Inflammatory macrophage treated with lipopolysaccharide for 1 hour (primary cell): ENCODE results near the gene SYCP3.
"Not testable (repeated sequence)": the region's sequence is repeated elsewhere in the genome, so short reads cannot be mapped to it uniquely, and the experiment has no call there.

ENCODE experiments used
- DNase-seq, 2 donors: peaks; one replicate each; pipeline ENCODE4 v3.0.0-alpha.2; 2020 to 2022

The SYCP3 gene

DNA sequence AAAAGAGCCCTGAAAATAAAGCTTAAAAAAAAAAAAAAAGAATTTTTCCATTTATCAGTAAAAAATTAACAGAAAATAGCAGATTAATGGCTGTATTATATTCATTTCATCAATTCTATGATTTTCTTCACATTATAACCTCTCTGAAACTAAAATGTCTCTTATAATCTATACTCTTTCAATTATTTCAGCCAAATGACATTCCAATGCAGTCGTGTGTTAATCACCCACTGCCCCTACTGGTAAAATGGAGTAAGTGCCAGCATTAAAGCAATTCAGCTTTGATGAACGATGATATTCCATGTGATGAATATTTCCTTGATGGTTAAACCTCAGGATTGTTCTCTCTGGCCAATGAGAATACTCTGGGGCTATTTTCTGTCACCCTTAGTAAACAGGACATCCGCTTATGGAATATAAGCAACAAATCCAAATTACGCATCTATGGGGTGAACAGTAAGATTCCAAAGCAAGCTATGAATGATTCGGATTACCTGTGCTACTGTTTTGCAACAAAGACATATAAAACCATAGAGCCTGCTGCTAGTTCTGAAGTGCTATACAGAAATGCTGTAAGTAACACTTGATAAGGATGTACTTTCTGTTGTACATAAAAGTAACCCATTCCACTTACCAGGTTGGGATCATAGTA, 20.3 kb upstream of the SYCP3 start:
- peak; percentile 19 to 50 for DNase-seq

DNA sequence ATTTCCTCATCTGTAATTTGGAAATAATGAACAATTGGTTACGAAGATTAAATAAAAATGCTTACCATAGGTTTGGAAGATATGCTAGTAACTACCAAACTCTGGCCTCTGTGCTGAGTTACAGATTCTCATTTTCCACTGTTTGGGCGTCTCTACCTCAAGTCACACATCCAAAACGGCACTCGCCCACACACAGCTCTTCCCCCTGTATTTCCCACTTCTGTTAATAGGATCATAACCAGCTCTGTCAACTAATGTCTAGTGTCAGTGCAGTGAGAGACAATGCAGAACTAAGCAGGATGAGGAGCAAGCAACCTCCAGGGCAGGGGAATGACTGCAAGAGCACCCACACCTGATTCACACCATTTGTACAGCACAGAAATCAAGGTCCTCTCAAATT, 10.9 kb upstream of the SYCP3 start:
- DNase-seq = peak; percentile 26 to 30

DNA sequence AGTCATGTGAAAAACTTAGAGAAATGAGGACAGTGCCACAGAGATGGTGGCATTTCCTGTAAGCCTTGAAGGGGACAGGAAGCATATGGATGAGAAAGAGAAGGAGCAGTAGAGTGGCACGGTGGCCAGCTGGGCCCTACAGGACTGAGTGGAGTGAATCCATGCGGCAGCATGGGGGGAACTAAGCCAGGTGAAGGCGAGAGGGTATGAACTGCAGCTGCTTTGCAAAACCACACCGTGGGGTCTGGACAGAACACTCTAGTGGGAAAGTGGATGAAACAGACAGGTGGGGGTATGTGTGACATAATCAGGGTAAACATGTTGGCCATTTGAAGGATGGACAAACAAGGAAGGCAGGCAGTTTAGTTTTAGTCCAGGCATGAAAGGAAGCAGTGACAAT, 10.4 kb upstream of the SYCP3 start:
- DNase-seq = no peak

DNA sequence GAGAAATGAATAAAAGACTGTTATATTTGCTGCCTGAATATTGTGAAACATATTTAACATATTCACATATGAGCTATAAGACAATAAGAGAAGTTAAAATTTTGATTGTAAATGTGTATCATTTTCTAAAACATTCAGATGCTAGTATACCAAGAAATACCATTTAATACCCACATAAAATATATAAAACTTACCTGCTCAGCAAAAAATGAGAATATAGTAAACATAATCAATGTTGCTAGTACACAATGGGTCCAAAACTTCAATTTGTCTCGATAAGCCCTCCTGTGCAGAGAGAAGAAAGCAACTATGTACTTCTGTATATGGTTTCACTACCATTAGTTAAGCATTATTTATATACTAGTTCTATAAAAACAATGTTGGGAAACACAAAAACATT, 9.6 kb upstream of the SYCP3 start:
- no peak for DNase-seq

DNA sequence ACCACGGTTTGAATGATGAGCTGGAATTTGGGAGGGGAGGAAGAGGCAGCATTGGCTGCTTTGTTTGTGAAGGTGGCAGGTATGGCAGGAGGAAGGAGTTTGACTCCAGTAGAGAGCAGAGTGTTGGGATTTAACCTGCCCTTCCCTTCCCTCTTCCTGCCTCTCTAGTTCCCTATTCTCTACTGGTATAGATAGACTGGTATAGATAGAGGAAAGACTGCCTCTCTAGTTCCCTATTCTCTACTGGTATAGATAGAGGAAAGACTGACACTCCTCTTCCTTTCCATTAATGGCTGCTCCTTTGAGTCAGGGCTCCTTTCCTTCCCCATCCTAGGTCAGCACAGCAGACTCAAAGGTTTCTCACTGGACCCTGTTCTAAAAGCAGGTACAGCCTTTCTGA, 8.4 kb upstream of the SYCP3 start:
- peak; percentile 19 to 35 for DNase-seq

DNA sequence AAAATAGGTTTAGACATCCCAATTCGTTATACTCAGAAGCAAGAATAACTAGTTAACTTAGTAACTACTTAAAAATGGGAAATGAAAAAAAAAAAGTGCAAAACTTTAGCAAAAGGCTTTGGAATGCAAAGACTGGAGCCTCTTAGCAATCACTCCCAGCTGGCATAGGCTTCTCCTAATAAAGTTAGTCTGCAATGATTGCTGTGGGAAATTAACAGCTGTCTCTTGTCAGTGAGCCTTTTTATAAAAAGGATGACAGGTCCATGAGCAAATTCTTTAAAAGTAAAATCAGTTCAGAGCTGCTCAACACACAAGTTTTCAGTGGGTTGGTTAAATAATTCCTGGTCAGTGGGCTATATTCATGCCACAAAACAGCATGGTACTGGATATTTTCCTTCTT, 7.4 kb upstream of the SYCP3 start:
- DNase-seq = no peak

DNA sequence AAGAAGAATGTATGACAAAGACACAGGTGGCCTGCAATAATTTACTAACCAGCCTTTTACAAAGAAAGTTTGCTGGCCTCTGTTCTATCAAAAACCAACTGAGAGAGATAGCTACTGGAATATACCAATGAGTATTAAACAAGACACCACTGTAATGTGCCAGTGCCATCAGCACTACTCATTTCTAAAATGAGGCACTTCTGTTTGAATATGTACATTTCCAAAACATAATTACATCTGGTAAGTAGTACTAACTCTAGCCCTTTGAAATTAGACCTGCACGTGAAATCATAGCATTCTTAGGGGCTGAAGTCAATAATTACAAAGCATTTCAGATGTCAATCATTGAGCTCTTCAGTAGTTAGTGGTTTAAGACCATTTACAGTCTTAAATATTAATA, 6.9 kb upstream of the SYCP3 start:
- no peak for DNase-seq

DNA sequence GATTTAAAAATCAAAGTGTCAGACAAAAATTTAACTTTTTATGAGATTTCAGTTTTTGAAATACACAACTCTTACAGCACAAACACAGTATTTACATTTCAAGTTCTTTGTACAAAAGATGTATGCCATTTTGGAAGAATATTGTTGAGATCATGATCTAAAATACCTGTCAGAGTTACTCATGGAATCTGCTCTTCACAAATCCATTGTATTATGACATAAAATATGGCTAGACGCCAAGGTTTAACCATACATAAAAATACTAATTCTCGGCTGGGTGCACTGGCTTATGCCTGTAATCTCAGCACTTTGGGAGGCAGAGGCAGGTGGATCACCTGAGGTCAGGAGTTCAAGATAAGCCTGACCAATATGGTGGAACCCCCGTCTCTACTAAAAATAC, 6.2 kb upstream of the SYCP3 start:
- no peak for DNase-seq

DNA sequence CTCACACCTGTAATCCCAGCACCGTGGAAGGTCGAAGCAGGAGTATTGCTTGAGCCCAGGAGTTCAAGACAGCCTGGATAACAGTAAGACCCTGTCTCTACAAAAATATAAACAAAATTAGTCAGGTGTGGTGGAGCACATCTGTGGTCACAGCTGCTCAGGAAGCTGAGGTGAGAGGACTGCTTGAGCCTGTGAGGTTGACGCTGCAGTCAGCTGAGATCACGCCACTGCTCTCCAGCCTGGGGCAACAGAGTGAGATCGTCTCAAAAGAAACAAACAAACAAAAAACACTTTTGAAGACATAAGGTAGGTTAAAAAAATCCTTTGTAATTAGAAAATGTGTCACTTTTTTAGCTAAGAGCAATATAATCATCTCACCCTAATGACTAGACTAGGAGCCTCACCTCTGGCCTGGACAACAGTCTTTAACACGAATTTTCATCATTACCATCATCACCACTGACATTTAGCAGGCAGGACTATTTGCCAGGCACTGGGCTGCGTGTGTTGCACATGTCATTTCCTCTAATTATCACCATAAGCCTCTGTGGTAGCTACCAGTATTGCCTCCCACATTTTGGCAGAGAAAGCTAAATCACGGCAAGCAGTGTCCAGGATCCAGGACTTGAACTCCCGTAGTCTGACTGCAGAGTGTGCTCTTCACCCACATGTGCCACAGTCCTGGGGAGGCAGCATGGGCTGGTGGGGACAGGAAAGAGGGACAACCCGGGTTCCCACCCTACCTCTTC, 4.6 kb upstream of the SYCP3 start:
- DNase-seq = no peak

DNA sequence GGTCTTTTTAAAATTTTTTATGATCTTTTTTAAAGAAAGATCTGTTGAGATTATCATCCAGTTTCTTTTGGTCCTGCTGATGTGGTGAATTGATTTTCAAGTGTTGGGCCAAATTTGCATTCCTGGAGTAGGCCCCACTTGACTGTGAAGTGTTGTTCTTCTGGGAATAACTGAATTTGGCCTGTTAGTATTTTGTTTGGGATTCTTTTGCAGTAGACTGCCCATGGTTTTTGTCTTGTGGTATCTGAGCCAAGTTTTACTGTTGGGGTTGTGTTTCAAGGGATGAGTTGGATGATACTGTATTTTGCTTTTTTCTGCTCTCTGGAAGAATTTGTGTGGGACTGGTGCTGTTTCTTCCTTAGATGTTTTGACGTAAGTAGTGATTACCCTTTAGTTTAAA, 4.0 kb upstream of the SYCP3 start:
- DNase-seq = no peak

DNA sequence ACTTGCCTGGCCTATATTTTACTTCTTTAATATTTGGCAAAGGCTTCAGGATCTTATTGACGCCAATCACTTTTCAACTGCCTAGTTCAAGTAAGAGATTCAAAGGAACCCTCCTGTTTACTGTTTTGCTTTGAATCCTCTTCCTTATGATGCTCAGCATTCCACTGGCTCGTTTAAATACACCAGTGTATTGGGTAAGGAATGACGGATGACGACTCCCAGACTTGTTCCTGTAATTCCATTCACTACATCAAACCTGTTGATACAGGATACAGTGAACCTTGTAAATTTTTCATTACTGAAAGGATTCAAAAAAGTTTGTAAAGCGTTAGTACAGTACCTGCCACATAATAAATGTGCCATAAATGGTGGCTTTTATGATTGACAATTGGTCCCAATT, 1.7 kb upstream of the SYCP3 start:
- no peak for DNase-seq

DNA sequence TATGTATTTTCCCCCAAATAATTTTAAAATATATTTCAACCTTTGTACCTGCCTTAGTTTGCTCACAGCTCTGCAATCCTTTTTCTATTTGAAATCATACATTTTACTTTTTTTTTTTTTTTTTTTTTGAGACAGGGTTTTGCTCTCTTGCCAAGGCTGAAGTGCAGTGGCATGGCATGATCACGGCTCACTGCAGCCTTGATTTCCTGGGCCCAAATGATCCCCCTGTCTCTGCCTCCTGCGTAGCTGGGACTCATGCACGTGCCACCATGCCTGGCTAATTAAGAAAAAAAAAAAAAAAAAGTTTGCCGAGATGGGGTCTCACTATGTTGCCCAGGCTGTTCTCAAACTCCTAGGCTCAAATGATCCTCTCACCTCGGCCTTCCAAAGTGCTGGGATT, 1.3 kb upstream of the SYCP3 start:
- no peak for DNase-seq

DNA sequence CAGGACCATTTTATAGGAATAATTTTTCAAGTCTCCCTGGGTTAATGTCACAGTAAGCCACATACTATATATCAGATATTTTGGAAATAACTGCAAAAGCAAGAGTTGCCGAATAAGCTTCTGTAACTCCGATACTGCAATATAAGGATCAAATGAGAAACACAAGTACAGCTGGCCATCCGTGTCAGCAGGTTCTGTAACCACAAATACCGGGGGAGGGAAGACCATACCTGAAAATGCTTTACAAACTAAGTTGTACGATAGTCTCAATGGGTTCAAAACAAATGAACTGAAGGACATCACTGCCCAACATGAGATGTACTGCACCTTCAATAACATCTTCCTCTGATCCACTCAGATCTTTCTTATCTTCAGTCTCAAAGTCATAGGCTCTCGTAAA, 1.8 kb downstream of the SYCP3 start:
- DNase-seq = no peak

DNA sequence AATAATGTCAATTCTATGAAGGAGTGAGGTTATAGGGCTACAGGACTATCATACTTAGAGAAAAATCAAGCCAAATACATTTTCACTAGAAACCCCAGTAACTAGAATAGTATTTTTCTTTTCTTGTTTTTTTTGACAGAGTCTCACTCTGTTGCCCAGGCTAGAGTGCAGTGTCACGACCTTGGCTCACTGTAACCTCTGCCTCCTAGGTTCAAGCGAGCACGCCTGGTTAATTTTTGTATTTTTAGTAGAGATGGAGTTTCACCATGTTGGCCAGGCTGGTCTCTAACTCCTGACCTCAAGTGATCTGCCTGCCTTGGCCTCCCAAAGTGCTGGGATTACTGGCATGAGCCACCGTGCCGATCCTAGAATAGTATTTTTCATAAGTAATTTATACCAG, 4.8 kb downstream of the SYCP3 start:
- DNase-seq = not testable (repeated sequence)

DNA sequence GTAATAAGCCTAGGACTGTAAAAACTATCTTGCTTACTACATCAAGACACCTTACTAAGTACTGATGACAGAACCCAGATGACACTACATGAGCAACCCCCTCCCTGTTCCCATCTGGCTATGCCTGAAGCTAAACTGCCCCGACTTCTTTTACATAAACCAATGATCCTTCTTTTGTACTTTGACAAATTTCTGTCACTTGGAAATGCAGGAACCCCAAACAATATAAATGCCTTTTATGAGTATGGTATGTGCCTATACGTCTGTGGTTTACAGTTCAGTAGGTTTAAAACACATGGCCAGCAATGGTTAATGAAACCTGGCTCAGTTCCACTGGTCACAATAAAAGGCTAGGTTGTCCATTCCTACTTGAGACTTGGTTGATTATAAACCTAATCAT, 6.1 kb downstream of the SYCP3 start:
- no peak for DNase-seq

DNA sequence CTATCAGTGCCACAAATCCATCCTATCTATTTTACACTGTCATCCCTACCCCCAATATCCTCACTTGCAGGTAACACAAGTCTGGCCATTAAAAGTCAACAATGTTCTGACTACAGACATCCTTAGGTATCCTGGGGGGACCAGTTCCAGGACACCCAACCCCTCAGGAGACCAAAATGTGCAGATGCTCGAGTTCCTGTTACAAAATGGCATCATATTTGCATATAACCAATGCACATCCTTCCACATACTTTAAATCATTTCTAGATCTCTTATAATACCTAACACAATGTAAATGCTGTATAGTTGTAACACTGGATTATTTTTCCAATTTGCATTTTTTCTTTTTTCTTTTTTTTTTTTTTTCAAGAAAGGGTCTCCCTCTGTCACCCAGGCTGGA, 6.9 kb downstream of the SYCP3 start:
- no peak for DNase-seq

DNA sequence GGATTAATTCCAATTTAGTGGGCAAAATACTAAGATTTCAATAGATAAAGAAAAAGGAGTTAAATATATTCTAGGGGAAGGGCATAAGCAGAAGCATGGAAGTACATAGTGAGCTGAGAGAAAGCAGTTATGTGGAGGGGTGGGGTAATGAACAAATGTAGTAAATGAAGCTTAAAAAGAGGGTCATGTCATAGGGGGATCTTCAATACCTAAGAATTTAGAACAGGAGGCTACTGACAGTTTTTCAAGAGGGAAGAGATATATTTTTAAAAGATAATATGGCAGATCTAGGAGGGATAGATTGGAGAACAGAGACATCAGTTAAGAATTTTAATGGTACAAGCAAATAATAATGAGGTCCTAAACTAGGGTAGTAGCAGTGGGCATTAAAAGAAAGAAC, 9.4 kb downstream of the SYCP3 start:
- no peak for DNase-seq

DNA sequence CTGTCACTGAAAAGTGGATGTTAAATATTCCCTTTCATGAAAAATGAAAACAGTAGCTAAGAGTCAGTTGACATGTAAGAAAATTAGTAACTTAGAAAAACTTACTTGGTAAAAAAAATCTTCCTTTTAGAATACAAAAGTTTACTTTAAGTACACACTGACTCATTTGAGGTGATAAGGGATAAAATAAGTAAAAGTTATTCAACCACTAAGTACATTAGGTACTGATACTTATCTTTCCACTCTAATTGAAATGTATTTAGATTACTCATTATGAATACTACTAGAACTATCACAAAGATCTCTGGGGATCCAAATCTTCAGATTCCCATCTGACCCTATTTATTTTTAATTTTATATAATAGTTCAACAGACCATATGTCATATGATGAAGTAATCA, 12.2 kb downstream of the SYCP3 start:
- DNase-seq = no peak

DNA sequence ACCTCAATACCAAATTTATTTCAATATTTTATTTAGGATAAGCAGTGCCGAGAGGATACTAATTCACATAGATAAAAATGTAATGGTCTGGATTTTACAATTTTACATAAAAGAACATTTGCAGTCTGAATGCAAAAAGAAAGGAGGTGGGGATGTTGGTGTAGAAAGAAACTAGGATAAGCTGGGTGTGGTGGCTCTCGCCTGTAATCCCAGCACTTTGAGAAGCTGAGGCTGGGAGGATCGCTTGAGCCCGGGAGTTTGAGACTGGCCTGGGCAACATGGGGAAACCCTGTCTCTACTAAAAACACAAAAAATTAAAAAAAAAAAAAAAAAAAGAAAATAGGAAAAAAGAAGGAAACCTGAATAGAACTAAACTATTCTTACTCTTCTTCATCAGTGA, 16.9 kb downstream of the SYCP3 start:
- DNase-seq = no peak

DNA sequence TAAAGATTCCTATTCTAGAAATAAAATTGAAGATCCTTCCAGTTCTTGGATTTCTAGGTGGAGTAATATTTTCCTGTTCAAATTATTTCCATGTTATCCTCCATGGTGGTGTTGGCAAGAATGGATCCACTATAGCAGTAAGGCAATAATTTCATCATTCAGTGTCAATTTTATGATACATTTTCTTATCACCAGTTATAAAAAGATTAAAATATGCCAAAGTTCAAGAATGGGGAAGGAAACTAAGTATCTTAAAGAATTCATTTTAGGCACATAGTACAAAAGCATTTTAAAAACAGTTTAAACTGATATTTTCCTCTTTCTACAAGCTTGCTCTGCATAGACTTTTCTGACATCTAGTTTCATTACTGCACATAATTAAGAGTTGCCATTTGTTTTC, 19.1 kb downstream of the SYCP3 start:
- no peak for DNase-seq

DNA sequence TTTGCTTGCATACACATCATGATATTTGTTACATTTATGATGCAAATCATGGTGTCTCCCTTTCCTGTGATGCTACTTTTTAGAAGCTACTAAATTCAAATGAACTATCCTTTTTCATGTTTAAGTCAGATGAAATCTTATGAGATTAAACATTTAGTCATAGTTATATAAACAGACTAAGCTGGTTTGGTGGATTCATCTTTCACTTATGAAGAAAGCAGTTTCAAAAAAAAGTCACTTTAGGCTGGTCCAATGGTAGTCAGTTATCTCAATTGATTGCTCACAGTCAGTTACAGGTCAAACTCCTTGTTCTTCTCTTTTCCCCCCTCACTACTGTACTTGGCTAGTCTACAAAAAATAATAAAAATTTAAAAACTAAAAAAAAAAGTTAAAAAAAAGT, 19.7 kb downstream of the SYCP3 start:
- no peak for DNase-seq

DNA sequence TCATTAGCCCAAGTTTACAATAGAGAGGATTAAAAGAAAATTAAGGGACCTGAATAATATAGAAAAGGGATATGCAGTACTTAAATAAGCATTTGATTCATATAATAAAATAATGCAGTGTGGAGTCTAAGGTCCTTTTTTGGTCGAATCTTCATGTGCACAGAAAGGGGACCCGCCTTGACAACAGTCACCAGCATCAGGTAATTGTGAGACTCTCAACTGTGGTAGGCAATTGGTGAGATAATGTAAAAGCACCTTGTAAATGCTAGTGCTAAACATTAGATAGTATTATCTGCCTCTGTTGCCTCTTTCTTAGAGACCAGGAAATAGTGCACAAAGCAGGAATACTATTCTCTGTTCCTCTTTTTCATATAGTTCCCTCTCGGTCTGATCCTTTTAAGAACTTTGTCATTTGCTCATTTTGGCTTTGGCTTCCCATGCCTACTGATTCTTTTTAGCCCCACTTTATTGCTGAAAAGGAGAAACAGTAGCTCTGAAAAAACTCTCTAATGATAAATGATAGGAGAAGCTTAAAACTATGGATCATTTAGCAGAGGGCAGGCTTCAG, 24.3 kb downstream of the SYCP3 start:
- DNase-seq = peak; percentile 38 to 42

DNA sequence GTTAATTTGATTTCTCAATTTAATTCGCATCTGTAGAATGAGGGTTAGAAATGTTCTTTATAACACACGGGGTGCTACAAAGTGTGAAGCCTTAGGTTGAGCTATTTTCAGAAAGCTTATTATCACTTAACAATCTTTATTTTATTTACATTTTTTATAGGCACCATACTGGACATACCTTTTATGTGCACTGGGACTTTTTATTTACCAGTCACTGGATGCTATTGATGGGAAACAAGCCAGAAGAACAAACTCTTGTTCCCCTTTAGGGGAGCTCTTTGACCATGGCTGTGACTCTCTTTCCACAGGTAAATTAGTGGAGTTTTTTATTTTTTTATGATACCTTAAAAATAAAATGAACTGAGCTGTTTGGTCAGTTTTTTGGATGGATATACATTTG, 25.3 kb downstream of the SYCP3 start:
- no peak for DNase-seq

DNA sequence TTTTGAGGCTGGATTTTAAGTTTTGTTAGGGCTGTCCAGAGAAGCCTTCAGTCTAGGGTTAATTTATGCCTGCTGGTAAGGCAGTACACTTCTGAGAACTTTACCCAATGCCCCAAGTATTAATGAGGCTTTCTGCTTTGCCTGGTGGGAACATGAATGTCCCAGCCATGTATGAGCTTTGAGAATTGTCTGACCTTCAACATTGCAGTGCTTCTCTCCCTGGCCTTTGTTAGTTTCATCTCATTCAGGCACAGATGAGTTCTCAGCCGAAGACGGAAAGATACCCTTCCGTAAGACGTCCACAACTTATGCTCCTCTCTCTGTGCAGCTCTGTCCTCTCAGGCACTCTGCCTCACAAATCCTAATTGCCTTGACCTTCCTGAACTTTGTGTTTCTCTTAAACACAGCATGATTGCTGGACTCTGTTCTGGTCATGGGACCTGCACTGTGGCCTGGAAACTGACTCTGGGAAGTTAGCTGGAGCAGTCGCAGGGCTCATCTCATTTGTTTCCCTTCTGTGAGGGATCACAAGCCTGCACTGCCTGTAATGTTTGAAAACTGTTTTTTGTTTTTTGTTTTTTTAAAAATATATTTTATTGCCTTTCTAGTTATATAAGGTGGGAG, 26.1 kb downstream of the SYCP3 start:
- DNase-seq = peak in 1 of 2 donors; percentile 18
